Activated naive CD4-positive, alpha-beta T cell treated with anti-CD3 and anti-CD28 coated beads for 36 hours (primary cell): ENCODE measurements around the gene KIAA1755. TPM values are rescaled to one million over a fixed set of nuclear protein-coding genes. Genes with fewer than 3 reads are reported as not detected.

Source experiments
- CTCF ChIA-PET: fragments of 350-600 bp; sonication (Branson Sonifier 250); formaldehyde crosslinking; loops from one replicate; lab custom pipeline; 2021; ENCODE audit warnings: antibody characterized with exemption; lab: Charles Lee
- DNase-seq: peaks from one replicate; pipeline ENCODE4 v3.0.0-alpha.2; 2020
- H3K27ac Mint-ChIP-seq: one replicate; pipeline ENCODE4 v1.8.0; 2021; ENCODE audit warnings: mild to moderate bottlenecking, mixed read lengths
- H3K27me3 Mint-ChIP-seq: one replicate; pipeline ENCODE4 v1.8.0; 2021; ENCODE audit warnings: low read depth, mixed read lengths
- H3K36me3 Mint-ChIP-seq: one replicate; pipeline ENCODE4 v1.8.0; 2021; ENCODE audit warnings: low read depth, mixed read lengths
- H3K4me1 Mint-ChIP-seq: one replicate; pipeline ENCODE4 v1.8.0; 2021; ENCODE audit warnings: low read depth, mixed read lengths
- H3K4me3 Mint-ChIP-seq: one replicate; pipeline ENCODE4 v1.8.0; 2021; ENCODE audit warnings: mild to moderate bottlenecking, moderate library complexity, mixed read lengths
- H3K9me3 Mint-ChIP-seq: one replicate; pipeline ENCODE4 v1.8.0; 2021; ENCODE audit warnings: mixed read lengths
- intact Hi-C: fragments of 100-400 bp; cut with micrococcal nuclease; formaldehyde crosslinking; loops from one replicate; pipeline ENCODE4 v1.15.1; 2023
- total RNA-seq, 2 experiments: library from RNA; stranded (reverse); gene quantifications; one replicate each; pipeline ENCODE4 v1.2.3, GENCODE V29; 2021

KIAA1755 gene
- total RNA-seq, 2 experiments from 2014 or later = not detected

DNA sequence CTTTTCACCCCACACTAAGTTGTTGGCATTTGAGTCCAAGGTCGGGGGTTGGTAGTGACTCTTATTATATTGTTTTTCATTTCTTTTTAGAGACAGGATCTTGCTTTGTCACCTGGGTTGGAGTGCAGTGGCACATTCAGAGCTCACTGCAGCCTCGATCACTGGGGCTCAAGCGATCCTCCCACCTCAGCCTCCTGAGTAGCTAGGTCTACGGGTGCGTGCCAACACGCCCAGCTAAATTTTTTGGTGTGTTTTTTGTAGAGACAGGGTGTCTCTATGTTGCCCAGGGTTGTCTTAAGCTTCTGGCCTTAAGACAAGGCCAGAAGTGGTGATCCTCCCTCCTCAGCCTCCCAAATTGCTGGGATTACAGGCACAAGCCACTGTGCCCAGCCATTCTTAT lies 70.4 kb downstream of the KIAA1755 start:
- Mint-ChIP-seq H3K9me3 (no peaks in the 10 kb centered on the region), H3K36me3 (no peaks in the 10 kb centered on the region), H3K4me1 (no peaks in the 10 kb centered on the region), H3K27ac (no peak overlapping the region), H3K4me3 (no peak overlapping the region), H3K27me3 (peaks cover 9% of the 10 kb centered on the region)
- CTCF ChIA-PET = interaction anchor here (0.6 kb wide), 1 partner anchor 166 kb away, joined by 4 read pairs; no protein-coding TSS in a partner anchor
- intact Hi-C loops = no loop called here
- no peak for DNase-seq

DNA sequence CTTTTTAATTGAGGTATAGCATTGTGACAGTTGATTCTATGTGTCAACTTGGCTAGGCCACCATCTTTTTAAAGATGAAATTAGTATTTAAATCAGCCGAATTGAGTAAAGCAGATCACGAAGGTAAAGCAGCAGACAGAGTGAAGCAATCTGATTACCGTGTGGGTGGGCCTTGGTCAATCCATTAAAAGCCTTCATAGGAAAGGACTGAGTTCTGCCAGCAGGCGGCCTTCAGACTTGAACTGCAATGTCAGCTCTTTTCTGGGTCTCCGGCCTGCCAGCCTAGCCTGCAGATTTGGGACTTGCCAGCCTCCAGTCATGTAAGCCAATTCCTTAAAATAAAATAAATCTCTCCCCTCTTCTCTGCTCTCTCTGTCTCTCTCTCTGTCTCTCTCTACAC lies 73.0 kb downstream of the KIAA1755 start:
- peaks cover 10% of the 10 kb centered on the region for H3K27me3 Mint-ChIP-seq
- no peaks in the 10 kb centered on the region for H3K36me3 Mint-ChIP-seq
- H3K9me3 Mint-ChIP-seq = no peaks in the 10 kb centered on the region
- H3K4me3 Mint-ChIP-seq = no peak overlapping the region
- no peak overlapping the region for H3K27ac Mint-ChIP-seq
- intact Hi-C loops = no loop called here
- CTCF ChIA-PET = no interaction called here
- no peaks in the 10 kb centered on the region for H3K4me1 Mint-ChIP-seq
- DNase-seq = no peak

- CTCF ChIA-PET = no interaction called here
- H3K36me3 Mint-ChIP-seq = no peaks in the 10 kb centered on the region
- H3K9me3 Mint-ChIP-seq = no peaks in the 10 kb centered on the region
- H3K27me3 Mint-ChIP-seq = peaks cover 11% of the 10 kb centered on the region
- intact Hi-C loops = no loop called here
- no peak overlapping the region for H3K27ac Mint-ChIP-seq
- H3K4me1 Mint-ChIP-seq = no peaks in the 10 kb centered on the region
- H3K4me3 Mint-ChIP-seq = no peak overlapping the region
- DNase-seq = no peak
Measured at GRCh38 chr20:38186788-38187221, 73.7 kb downstream of the KIAA1755 start.

- no peak overlapping the region for H3K27ac Mint-ChIP-seq
- CTCF ChIA-PET = no interaction called here
- intact Hi-C loops = no loop called here
- no peaks in the 10 kb centered on the region for H3K36me3 Mint-ChIP-seq
- H3K4me3 Mint-ChIP-seq = no peak overlapping the region
- H3K4me1 Mint-ChIP-seq = no peaks in the 10 kb centered on the region
- H3K9me3 Mint-ChIP-seq = no peaks in the 10 kb centered on the region
- DNase-seq = no peak
- peaks cover 11% of the 10 kb centered on the region for H3K27me3 Mint-ChIP-seq
Measured at GRCh38 chr20:38184101-38184500, 76.4 kb downstream of the KIAA1755 start.

DNA sequence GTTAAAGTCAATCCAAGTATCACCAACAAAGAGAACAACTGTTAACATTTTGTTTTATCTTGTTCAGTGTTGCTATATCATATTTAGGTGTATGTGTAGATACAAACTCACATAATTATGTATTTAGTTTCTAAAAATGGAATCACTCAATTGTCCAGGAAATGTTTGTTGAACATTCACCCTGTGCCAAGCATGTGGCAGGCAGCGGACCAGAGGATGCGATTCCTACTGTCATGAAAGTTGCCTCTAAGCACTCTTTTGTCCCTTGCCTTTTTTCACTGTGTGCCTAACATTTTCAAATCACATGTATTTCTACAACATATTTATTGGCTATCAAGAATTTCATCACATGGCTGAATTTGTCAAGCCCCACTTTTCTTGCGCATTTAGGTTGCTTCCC lies 78.6 kb downstream of the KIAA1755 start:
- no peak for DNase-seq
- H3K9me3 Mint-ChIP-seq = no peaks in the 10 kb centered on the region
- no peak overlapping the region for H3K4me3 Mint-ChIP-seq
- H3K4me1 Mint-ChIP-seq = no peaks in the 10 kb centered on the region
- peaks cover 8% of the 10 kb centered on the region for H3K27me3 Mint-ChIP-seq
- H3K36me3 Mint-ChIP-seq = no peaks in the 10 kb centered on the region
- H3K27ac Mint-ChIP-seq = no peak overlapping the region
- intact Hi-C loops = no loop called here
- CTCF ChIA-PET = no interaction called here

GRCh38 chr20:38181207-38181801 lies 79.2 kb downstream of the KIAA1755 start:
- H3K36me3 Mint-ChIP-seq = no peaks in the 10 kb centered on the region
- H3K9me3 Mint-ChIP-seq = no peaks in the 10 kb centered on the region
- no peak overlapping the region for H3K27ac Mint-ChIP-seq
- no peaks in the 10 kb centered on the region for H3K4me1 Mint-ChIP-seq
- intact Hi-C loops = no loop called here
- no peak for DNase-seq
- CTCF ChIA-PET = interaction anchor here (0.6 to 1.2 kb wide), 2 partner anchors 40 to 233 kb away, joined by 3 to 7 read pairs; no protein-coding TSS in a partner anchor
- H3K27me3 Mint-ChIP-seq = peaks cover 5% of the 10 kb centered on the region
- no peak overlapping the region for H3K4me3 Mint-ChIP-seq

- no peaks in the 10 kb centered on the region for H3K9me3 Mint-ChIP-seq
- no peak for DNase-seq
- no peaks in the 10 kb centered on the region for H3K36me3 Mint-ChIP-seq
- H3K4me3 Mint-ChIP-seq = no peak overlapping the region
- no peak overlapping the region for H3K27ac Mint-ChIP-seq
- H3K4me1 Mint-ChIP-seq = no peaks in the 10 kb centered on the region
- peaks cover 5% of the 10 kb centered on the region for H3K27me3 Mint-ChIP-seq
- intact Hi-C loops = no loop called here
- CTCF ChIA-PET = interaction anchor here (0.6 to 1.2 kb wide), 2 partner anchors 40 to 232 kb away, joined by 3 to 7 read pairs; no protein-coding TSS in a partner anchor
Measured at GRCh38 chr20:38180781-38181180, 79.8 kb downstream of the KIAA1755 start.

- no peak overlapping the region for H3K4me3 Mint-ChIP-seq
- H3K27ac Mint-ChIP-seq = no peak overlapping the region
- H3K36me3 Mint-ChIP-seq = no peaks in the 10 kb centered on the region
- CTCF ChIA-PET = no interaction called here
- no peaks in the 10 kb centered on the region for H3K9me3 Mint-ChIP-seq
- intact Hi-C loops = no loop called here
- H3K27me3 Mint-ChIP-seq = peaks cover 4% of the 10 kb centered on the region
- DNase-seq = no peak
- no peaks in the 10 kb centered on the region for H3K4me1 Mint-ChIP-seq
Measured at GRCh38 chr20:38179846-38180245, 80.7 kb downstream of the KIAA1755 start.

GRCh38 chr20:38178581-38178980 lies 82.0 kb downstream of the KIAA1755 start:
- Mint-ChIP-seq H3K27ac (no peak overlapping the region), H3K4me1 (no peaks in the 10 kb centered on the region), H3K4me3 (no peak overlapping the region), H3K36me3 (no peaks in the 10 kb centered on the region), H3K27me3 (peaks cover 2% of the 10 kb centered on the region), H3K9me3 (no peaks in the 10 kb centered on the region)
- intact Hi-C loops = no loop called here
- DNase-seq = no peak
- CTCF ChIA-PET = no interaction called here

- Mint-ChIP-seq H3K4me1 (no peaks in the 10 kb centered on the region), H3K9me3 (no peaks in the 10 kb centered on the region), H3K27ac (no peak overlapping the region), H3K27me3 (peaks cover 2% of the 10 kb centered on the region), H3K36me3 (no peaks in the 10 kb centered on the region), H3K4me3 (no peak overlapping the region)
- intact Hi-C loops = no loop called here
- DNase-seq = no peak
- CTCF ChIA-PET = no interaction called here
Measured at GRCh38 chr20:38178065-38178491, 82.5 kb downstream of the KIAA1755 start.

DNA sequence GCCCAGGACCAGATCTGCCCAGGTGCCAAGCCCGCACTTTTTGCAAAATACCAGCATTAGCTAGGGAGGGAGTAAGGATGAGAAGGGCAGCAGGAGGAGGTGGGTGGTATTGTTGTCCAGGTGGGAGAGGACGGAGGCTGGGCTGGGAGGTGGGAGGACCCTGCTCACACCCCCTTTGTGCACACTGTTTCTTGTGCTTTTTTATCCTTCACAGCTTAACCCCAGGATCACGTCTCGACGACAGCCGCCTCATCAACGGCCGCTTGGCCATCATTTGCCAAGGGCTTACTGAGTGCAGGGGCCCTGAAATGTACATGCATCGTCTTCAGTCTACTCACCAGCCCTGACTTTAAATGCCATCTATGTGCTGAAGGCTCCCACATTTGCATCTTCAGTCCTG lies 83.3 kb downstream of the KIAA1755 start:
- Mint-ChIP-seq H3K36me3 (no peaks in the 10 kb centered on the region), H3K4me3 (no peak overlapping the region), H3K27me3 (no peaks in the 10 kb centered on the region), H3K9me3 (no peaks in the 10 kb centered on the region), H3K4me1 (no peaks in the 10 kb centered on the region), H3K27ac (no peak overlapping the region)
- CTCF ChIA-PET = no interaction called here
- no peak for DNase-seq
- intact Hi-C loops = no loop called here

- intact Hi-C loops = no loop called here
- Mint-ChIP-seq H3K9me3 (no peaks in the 10 kb centered on the region), H3K4me1 (no peaks in the 10 kb centered on the region), H3K27ac (no peak overlapping the region), H3K36me3 (no peaks in the 10 kb centered on the region), H3K4me3 (no peak overlapping the region), H3K27me3 (peaks cover 8% of the 10 kb centered on the region)
- CTCF ChIA-PET = interaction anchor here (1.1 kb wide), 1 partner anchor 68 kb away, joined by 3 read pairs; no protein-coding TSS in a partner anchor
- DNase-seq = no peak
Measured at GRCh38 chr20:38175304-38176180, 85.0 kb downstream of the KIAA1755 start.
